ENCODE data around the gene SKA2. TPM values are rescaled to one million over a fixed set of nuclear protein-coding genes. Genes with fewer than 3 reads are reported as not detected.

The SKA2 gene
- total and polyA plus RNA-seq, 10 of the 15 experiments (the other 5 are each of a cell fraction or from before 2014, with no cell fraction given), result 40.3 to 137 (median 112) TPM

- RAD21 ChIA-PET (ENCODE audit: unreplicated experiment), result interaction anchor here (1.0 to 3.6 kb wide), 5 partner anchors 11 to 105 kb away, joined by 3 to 11 read pairs (median 3); partner anchors contain the start of genes PRR11 and SKA2
- intact Hi-C loops (cut with micrococcal nuclease; ENCODE audit: unreplicated experiment) (loop anchor here (2.0 kb wide), 1 partner anchor 49 kb away; the partner anchor contains the start of genes PRR11 and SKA2), in situ Hi-C loops (cut with MboI) (no loop called here)
- no TSS peak for BruUV-seq (replicated peaks)
- Histone ChIP-seq H3K9me3 (replicated peaks; ENCODE audit: control insufficient read depth, insufficient read depth, low read length) (no peaks in the 10 kb centered on the region), H3K79me2 (ENCODE audit: control insufficient read depth, insufficient read depth, low read length) (peaks cover 40% of the 10 kb centered on the region), H2AFZ (ENCODE audit: control insufficient read depth, low read depth, low read length) (peak overlapping the region; percentile 49), H3K4me1 (ENCODE audit: control insufficient read depth, insufficient read depth, low read length) (peaks cover 4% of the 10 kb centered on the region; the same call in 1 of the 2 replicates), H3K36me3 (ENCODE audit: control insufficient read depth in 2 of 2, insufficient read depth in 2 of 2, low read length in 1 of 2) (no peaks in the 10 kb centered on the region; a peak in 2 of 4 replicates), H3K9ac (ENCODE audit: control insufficient read depth, insufficient read depth, low read length) (peak overlapping the region; percentile 74), H3K27ac (ENCODE audit: control insufficient read depth, insufficient read depth) (peak overlapping the region; percentile 77), H4K20me1 (ENCODE audit: control insufficient read depth, insufficient read depth) (no peaks in the 10 kb centered on the region), H3K4me2 (ENCODE audit: control insufficient read depth, insufficient read depth) (peak overlapping the region; percentile 77), H3K27me3 (replicated peaks in 1 of 2; ENCODE audit: control insufficient read depth in 2 of 2, insufficient read depth in 2 of 2, low read length in 1 of 2) (no peaks in the 10 kb centered on the region), H3K4me3 (peak overlapping the region; percentile 90)
- CTCF ChIA-PET, result interaction anchor here (0.9 to 1.6 kb wide), 5 partner anchors 11 to 56 kb away, joined by 3 to 5 read pairs (median 5); partner anchors contain the start of gene SKA2
- TF ChIP-seq YBX1 (IDR thresholded peaks at IDR 0.05) (no peak), ZNF687 (IDR thresholded peaks at IDR 0.05) (no peak), NFXL1 (IDR thresholded peaks at IDR 0.05; ENCODE audit: borderline replicate concordance) (peak; percentile 60; the same call in 1 of the 2 replicates), ETV6 (conservative IDR thresholded peaks at IDR 0.05 in 1 of 2, IDR thresholded peaks at IDR 0.05 in 1 of 2; ENCODE audit: borderline replicate concordance in 1 of 2, low read depth in 1 of 2) (peak in 1 of 2 experiments; percentile 32; a peak in 1 of 4 replicates), MYB (IDR thresholded peaks at IDR 0.05; ENCODE audit: borderline replicate concordance, low read depth, low read length) (no peak)
- SMC1A ChIA-PET (ENCODE audit: uncharacterized antibody, unreplicated experiment), result interaction anchor here (1.0 to 1.8 kb wide), 5 partner anchors 11 to 51 kb away, joined by 3 to 7 read pairs (median 3); partner anchors contain the start of genes PRR11 and SKA2
- POLR2A ChIA-PET, result interaction anchor here (1.0 to 2.1 kb wide), 5 partner anchors 12 to 51 kb away, joined by 5 to 8 read pairs (median 5); partner anchors contain the start of genes PRR11 and SKA2
- WGBS (ENCODE audit: insufficient coverage, insufficient replicate concordance, low lambda C conversion rate, missing lambda C conversion rate), result 0% methylated on average over 18 of the region's 18 CpGs
- no peak for FAIRE-seq
- ATAC-seq, result peak; percentile 62
- no peak for DNase-seq (ENCODE audit: low read depth, low spot score)
Observed at GRCh38 chr17:59105852-59106462, 49.0 kb downstream of the SKA2 start.
